OCI-LY1 (cell line): ENCODE data around the gene VPS72.

Experiments
- H2AFZ ChIP-seq: fragments of 200-600 bp; sonication (generic), shearing (Covaris generic); 2 replicates; pipeline ENCODE4 v1.6.0; 2014; ENCODE audit warnings: antibody characterized with exemption, mild to moderate bottlenecking, low read length
- H3F3A ChIP-seq: fragments of 200-600 bp; sonication (generic), shearing (Covaris generic); 2 replicates; pipeline ENCODE4 v1.6.0; 2014; ENCODE audit warnings: mild to moderate bottlenecking, antibody characterized with exemption, low read length, moderate library complexity; ENCODE audit not compliant: insufficient read depth
- H3K27ac ChIP-seq: fragments of 200-600 bp; sonication (generic); 2 replicates; pipeline ENCODE4 v1.5.1; 2014; ENCODE audit warnings: low read length, mixed run types, mild to moderate bottlenecking, low read depth; ENCODE audit not compliant: poor library complexity, severe bottlenecking
- H3K27me3 ChIP-seq: fragments of 200-600 bp; sonication (generic); 2 replicates; pipeline ENCODE4 v1.6.0; 2014; ENCODE audit warnings: antibody characterized with exemption, mild to moderate bottlenecking, low read length, moderate library complexity; ENCODE audit not compliant: insufficient read depth
- H3K36me3 ChIP-seq: fragments of 200-600 bp; sonication (generic); 2 replicates; pipeline ENCODE4 v1.6.1; 2014; ENCODE audit warnings: mild to moderate bottlenecking, antibody characterized with exemption, low read length, moderate library complexity, mixed read lengths; ENCODE audit not compliant: insufficient read depth
- H3K4me1 ChIP-seq: fragments of 200-600 bp; sonication (generic); 2 replicates; pipeline ENCODE4 v1.5.1; 2014; ENCODE audit warnings: mild to moderate bottlenecking, low read length, moderate library complexity; ENCODE audit not compliant: insufficient read depth, severe bottlenecking
- H3K4me2 ChIP-seq: fragments of 200-600 bp; sonication (generic), shearing (Covaris generic); 2 replicates; pipeline ENCODE4 v1.6.1; 2014; ENCODE audit warnings: low read length
- H3K4me3 ChIP-seq: fragments of 200-600 bp; sonication (generic); 2 replicates; pipeline ENCODE4 v1.5.1; 2014; ENCODE audit warnings: low read length, low read depth, mild to moderate bottlenecking, mixed read lengths; ENCODE audit not compliant: poor library complexity, severe bottlenecking
- H3K79me2 ChIP-seq: fragments of 200-600 bp; shearing (Covaris generic); 2 replicates; pipeline ENCODE4 v1.6.1; 2016; ENCODE audit warnings: mixed run types, low read length, mixed read lengths; ENCODE audit not compliant: insufficient read depth
- H3K9ac ChIP-seq: fragments of 200-600 bp; sonication (generic), shearing (Covaris generic); 2 replicates; pipeline ENCODE4 v1.6.1; 2014; ENCODE audit warnings: mild to moderate bottlenecking, low read length, mixed read lengths
- H3K9me2 ChIP-seq: fragments of 200-600 bp; sonication (generic), shearing (Covaris generic); 2 replicates; pipeline ENCODE4 v1.6.1; 2014; ENCODE audit warnings: low read depth, mild to moderate bottlenecking, low read length, mixed read lengths
- H3K9me3 ChIP-seq: fragments of 200-600 bp; shearing (Covaris generic); 2 replicates; pipeline ENCODE4 v1.6.1; 2014; ENCODE audit warnings: low read length, mixed read lengths
- H4K20me1 ChIP-seq: fragments of 200-600 bp; sonication (generic), shearing (Covaris generic); 2 replicates; pipeline ENCODE4 v1.6.0; 2016; ENCODE audit warnings: mild to moderate bottlenecking, low read length; ENCODE audit not compliant: insufficient read depth
- CTCF ChIP-seq: fragments of 200-600 bp; sonication (generic), shearing (Covaris generic); IDR thresholded peaks from 2 replicates; pipeline ENCODE4 v1.5.1; 2017; ENCODE audit warnings: mild to moderate bottlenecking, antibody characterized with exemption, low read length, moderate library complexity, mixed read lengths
- EZH2 ChIP-seq: fragments of 200-600 bp; sonication (generic), shearing (Covaris generic); IDR thresholded peaks from 2 replicates; pipeline ENCODE4 v1.8.0; 2017; ENCODE audit warnings: borderline replicate concordance, mixed run types, mild to moderate bottlenecking, antibody characterized with exemption, low read length, moderate library complexity, mixed read lengths

VPS72 gene

GRCh38 chr1:151189637-151190445 is at the start of gene VPS72:
Gene VPS72 (minus strand): TSS chr1:151190197. CDS start chr1:151190121, 76 bp downstream.
- peaks cover 12% of the 10 kb centered on the region for H3K36me3 ChIP-seq

GRCh38 chr1:151238467-151238739 is 48.4 kb upstream of the VPS72 start:
- Histone ChIP-seq H3K36me3 (peaks cover 96% of the 10 kb centered on the region), H4K20me1 (no peaks in the 10 kb centered on the region), H3K4me1 (no peaks in the 10 kb centered on the region), H3K9ac (no peak overlapping the region), H3K9me3 (no peaks in the 10 kb centered on the region), H3K27ac (no peak overlapping the region), H3F3A (no peaks in the 10 kb centered on the region), H2AFZ (no peak overlapping the region), H3K9me2 (no peaks in the 10 kb centered on the region), H3K27me3 (no peaks in the 10 kb centered on the region), H3K79me2 (no peaks in the 10 kb centered on the region), H3K4me2 (no peak overlapping the region), H3K4me3 (no peak overlapping the region)
- TF ChIP-seq CTCF = no peak
- TF ChIP-seq EZH2 = no peak

More at GRCh38 chr1:151189637-151190445, at the start of gene VPS72:
- Histone ChIP-seq H3K9me2 (no peaks in the 10 kb centered on the region), H3K9ac (peak within 1 kb of the TSS; percentile 90), H4K20me1 (no peaks in the 10 kb centered on the region), H3K27ac (peak within 1 kb of the TSS; percentile 52), H3F3A (peaks cover 8% of the 10 kb centered on the region; the same call in 1 of the 2 replicates), H3K4me3 (peak within 1 kb of the TSS; percentile 90), H3K27me3 (no peaks in the 10 kb centered on the region; the same call in 1 of the 2 replicates), H3K4me1 (peaks cover 16% of the 10 kb centered on the region), H3K4me2 (peak within 1 kb of the TSS; percentile 87), H3K9me3 (no peaks in the 10 kb centered on the region), H2AFZ (no peak within 1 kb of the TSS), H3K79me2 (peaks cover 7% of the 10 kb centered on the region)
- TF ChIP-seq CTCF (no peak), EZH2 (no peak)

GRCh38 chr1:151237678-151238466 is 47.9 kb upstream of the VPS72 start:
- no peaks in the 10 kb centered on the region for H3F3A ChIP-seq

More at GRCh38 chr1:151237678-151238466, 47.9 kb upstream of the VPS72 start:
- TF ChIP-seq CTCF (no peak), EZH2 (no peak)
- no peak overlapping the region for H3K9ac ChIP-seq
- no peaks in the 10 kb centered on the region for H3K9me3 ChIP-seq
- H3K4me3 ChIP-seq = no peak overlapping the region
- no peaks in the 10 kb centered on the region for H3K27me3 ChIP-seq
- no peaks in the 10 kb centered on the region for H4K20me1 ChIP-seq
- H2AFZ ChIP-seq = no peak overlapping the region
- H3K4me2 ChIP-seq = no peak overlapping the region
- H3K36me3 ChIP-seq = peaks cover 96% of the 10 kb centered on the region
- no peaks in the 10 kb centered on the region for H3K4me1 ChIP-seq
- H3K79me2 ChIP-seq = no peaks in the 10 kb centered on the region
- H3K9me2 ChIP-seq = no peaks in the 10 kb centered on the region
- H3K27ac ChIP-seq = no peak overlapping the region
